GM13976 (cell line): Measurements from ENCODE around the gene TAF3.
"Not testable (repeated sequence)": the region's sequence is repeated elsewhere in the genome, so short reads cannot be mapped to it uniquely, and the experiment has no call there.

Experiments
- DNase-seq: peaks from one replicate; pipeline ENCODE4 v3.0.0; 2012; ENCODE audit warnings: low spot score
- in situ Hi-C: fragments of 300-500 bp; cut with MboI; formaldehyde crosslinking; loops from one replicate; pipeline ENCODE4 v1.12.0; 2022; ENCODE audit warnings: low sequenced_read_pairs, mixed read lengths, inconsistent platforms; ENCODE audit not compliant: unreplicated experiment
- TF ChIP-seq, protein P1 (sequence below): IDR thresholded peaks from 2 replicates; pipeline ENCODE4 v1.5.1; 2012; ENCODE audit warnings: borderline replicate concordance, mild to moderate bottlenecking; ENCODE audit not compliant: insufficient read depth; ENCODE audit errors: extremely low read depth, missing control alignments, control extremely low read depth

The TAF3 gene, protein sequence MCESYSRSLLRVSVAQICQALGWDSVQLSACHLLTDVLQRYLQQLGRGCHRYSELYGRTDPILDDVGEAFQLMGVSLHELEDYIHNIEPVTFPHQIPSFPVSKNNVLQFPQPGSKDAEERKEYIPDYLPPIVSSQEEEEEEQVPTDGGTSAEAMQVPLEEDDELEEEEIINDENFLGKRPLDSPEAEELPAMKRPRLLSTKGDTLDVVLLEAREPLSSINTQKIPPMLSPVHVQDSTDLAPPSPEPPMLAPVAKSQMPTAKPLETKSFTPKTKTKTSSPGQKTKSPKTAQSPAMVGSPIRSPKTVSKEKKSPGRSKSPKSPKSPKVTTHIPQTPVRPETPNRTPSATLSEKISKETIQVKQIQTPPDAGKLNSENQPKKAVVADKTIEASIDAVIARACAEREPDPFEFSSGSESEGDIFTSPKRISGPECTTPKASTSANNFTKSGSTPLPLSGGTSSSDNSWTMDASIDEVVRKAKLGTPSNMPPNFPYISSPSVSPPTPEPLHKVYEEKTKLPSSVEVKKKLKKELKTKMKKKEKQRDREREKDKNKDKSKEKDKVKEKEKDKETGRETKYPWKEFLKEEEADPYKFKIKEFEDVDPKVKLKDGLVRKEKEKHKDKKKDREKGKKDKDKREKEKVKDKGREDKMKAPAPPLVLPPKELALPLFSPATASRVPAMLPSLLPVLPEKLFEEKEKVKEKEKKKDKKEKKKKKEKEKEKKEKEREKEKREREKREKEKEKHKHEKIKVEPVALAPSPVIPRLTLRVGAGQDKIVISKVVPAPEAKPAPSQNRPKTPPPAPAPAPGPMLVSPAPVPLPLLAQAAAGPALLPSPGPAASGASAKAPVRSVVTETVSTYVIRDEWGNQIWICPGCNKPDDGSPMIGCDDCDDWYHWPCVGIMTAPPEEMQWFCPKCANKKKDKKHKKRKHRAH

DNA sequence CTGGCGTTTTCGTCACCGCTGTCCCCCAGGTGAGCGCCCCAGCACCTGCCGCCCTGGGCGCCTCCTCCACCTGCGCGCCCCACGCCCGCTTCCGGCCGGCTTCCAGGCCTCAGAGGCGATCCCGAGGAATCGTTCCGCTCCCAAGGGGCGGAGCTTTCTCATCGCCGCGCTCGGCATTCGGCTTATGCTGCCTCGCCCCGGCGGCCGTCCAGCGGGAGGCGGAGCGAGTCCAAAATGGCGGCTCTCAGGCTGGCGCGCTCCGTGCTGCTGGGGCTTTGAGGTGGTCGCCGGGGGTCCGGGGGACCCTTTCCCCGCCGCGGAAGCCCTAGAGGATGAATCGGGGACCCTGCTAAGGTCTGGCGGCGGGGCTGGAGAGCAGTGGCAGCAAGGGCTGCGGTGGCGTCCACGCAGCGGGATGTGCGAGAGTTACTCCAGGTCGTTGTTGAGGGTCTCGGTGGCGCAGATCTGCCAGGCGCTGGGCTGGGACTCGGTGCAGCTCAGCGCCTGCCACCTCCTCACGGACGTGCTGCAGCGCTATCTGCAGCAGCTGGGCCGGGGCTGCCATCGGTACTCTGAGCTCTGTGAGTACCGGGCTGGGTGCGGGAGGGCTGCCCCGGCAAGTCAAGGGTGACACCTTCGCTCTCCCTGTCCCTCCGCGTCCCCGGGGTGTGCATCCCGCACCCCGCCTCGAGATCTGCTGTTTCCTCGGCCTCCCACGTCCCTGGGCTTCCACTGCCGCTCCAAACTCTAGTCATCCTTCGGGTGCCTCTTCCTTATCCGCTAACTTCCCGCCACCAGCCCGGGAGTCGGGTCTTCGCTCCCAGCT is at the start of gene TAF3:
Gene TAF3, plus strand, starts transcription at position 211 of the 826 bp plus-strand sequence. Its CDS starts 205 bp downstream, at position 416.
- DNase-seq = peak; percentile 96
- TF ChIP-seq, protein P1, sequence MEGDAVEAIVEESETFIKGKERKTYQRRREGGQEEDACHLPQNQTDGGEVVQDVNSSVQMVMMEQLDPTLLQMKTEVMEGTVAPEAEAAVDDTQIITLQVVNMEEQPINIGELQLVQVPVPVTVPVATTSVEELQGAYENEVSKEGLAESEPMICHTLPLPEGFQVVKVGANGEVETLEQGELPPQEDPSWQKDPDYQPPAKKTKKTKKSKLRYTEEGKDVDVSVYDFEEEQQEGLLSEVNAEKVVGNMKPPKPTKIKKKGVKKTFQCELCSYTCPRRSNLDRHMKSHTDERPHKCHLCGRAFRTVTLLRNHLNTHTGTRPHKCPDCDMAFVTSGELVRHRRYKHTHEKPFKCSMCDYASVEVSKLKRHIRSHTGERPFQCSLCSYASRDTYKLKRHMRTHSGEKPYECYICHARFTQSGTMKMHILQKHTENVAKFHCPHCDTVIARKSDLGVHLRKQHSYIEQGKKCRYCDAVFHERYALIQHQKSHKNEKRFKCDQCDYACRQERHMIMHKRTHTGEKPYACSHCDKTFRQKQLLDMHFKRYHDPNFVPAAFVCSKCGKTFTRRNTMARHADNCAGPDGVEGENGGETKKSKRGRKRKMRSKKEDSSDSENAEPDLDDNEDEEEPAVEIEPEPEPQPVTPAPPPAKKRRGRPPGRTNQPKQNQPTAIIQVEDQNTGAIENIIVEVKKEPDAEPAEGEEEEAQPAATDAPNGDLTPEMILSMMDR = no peak
- in situ Hi-C loops = no loop called here

DNA sequence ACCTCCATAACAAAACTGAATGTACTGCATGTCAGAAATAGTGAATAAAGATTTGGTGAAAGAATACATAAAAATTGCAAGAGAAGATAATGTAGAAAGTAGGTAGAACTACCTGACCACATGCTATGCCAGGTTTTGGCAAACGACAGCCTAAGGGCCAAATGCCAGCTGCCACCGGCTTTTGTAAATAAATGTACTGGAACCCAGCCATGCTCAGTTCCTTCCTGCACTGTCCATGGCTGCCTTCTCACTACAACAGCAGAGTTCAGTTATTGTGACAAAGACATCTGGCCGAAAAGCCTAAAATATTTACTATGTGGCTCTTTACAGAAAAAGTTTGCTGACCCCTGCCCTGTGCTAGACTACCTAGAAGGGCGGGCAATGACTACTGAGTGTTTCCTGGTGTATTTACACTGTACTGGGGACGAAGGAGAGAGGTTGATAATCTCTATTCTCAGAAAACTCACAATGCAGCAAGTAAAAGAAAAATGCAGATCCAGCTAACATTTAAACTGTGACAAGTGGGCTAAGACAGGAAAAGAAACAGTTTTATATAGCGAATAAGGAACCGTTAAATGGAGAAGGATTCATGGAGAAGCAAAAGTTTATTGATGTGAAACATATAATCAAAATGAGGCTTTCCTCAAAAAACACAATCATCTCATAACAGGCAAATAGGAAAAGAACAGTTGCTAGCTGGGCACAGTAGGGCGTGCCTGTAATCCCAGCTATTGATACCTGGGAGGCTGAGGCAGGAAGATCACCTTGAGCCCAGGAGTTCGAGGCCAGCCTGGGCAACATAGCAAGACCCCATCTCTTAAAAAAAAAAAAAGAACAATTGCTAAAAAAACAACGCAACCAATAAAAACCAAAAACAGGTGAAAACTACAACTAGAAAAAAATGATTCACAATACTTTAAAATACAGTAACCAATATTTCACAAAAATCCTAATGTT is 44.2 kb upstream of the TAF3 start:
- no peak for DNase-seq
- in situ Hi-C loops = no loop called here
- TF ChIP-seq, protein P1 = no peak

DNA sequence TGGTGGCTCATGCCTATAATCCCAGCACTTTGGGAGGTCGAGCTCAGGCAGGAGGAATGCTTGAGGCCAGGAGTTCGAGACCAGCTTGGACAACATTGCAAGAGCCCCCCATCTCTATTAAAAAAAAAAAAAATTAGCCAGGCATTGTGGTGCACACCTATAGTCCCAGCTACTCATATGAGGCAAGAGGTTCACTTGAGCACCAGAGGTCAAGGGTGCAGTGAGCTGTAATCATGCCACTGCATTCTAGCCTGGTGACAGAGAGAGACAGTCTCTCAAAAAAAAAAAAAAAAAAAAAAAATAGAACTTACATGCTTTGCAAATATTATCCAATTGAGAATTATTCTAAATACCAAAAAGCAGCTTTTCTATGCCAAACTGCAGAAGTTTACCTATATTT is 41.5 kb upstream of the TAF3 start:
- TF ChIP-seq, protein P1 = no peak
- no peak for DNase-seq
- in situ Hi-C loops = no loop called here

DNA sequence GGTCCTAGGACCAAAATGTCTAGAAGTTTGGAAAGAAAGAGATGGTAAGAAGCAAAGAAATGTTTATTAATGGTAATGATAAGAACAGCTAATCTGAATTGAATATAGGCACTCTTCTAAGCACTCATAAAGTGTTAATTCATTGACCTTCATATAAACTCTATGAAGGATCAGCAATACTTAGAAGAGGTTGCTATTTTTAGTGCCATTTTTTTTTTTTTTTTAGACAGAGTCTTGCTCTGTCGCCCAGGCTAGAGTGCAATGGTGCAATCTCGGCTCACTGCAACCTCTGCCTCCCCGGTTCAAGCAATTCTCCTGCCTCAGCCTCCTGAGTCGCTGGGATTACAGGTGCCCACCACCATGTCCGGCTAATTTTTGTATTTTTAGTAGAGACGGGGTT is 36.1 kb upstream of the TAF3 start:
- in situ Hi-C loops, DNase-seq: not testable (repeated sequence)

DNA sequence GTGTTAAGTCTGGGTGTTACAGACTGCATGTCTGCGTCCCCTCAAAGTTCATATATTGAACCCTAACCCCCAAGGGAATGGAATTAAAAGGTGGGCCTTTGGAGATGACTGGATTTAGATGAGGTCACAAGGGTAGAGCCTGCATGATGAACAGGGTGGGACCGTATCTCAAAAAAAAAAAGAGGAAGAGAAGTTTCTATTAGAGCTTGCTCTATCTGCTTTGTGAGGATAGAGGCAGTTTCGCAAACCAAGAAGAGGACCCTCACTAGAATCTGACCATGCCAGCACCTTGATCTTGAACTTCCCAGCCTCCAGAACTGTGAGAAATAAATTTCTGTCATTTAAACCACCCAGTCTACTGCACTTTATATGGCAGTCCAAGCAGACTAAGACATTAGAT is 31.9 kb upstream of the TAF3 start:
- TF ChIP-seq, protein P1 = no peak
- in situ Hi-C loops = no loop called here
- no peak for DNase-seq

DNA sequence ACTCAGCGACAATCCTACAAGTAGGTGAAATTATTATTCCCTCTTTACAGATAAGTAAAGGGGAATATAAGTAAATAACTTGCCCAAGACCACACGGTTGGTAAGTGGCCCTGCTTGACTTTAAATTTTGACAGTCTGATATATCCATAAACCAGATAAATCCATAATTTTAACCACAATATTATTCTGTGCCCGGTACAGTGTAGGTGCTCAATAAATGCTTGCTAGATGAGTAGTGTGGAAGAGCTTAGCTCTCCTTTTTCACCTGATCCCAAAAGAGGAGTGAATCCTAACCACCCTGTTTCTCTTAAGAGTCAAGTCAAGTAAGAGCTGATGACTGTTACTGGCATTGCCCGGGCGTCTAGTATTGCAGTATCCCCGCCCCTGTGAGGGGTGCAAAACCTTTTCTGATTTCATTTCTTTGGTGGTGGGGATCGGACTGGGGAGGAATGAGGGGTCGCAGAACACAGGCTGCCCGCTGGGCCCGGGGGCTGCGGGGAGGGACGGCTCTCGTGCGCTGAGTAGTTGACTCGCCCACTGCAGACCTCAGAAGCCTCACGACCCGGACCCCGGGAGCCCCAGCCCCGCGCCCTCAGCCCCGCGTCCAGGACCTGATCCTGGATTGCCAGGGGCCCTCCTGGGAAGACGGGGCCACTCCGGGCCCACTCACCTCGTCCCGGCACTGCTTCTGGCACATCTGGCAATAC is 31.0 kb upstream of the TAF3 start:
- in situ Hi-C loops = no loop called here
- DNase-seq = no peak
- TF ChIP-seq, protein P1 = no peak
